ENCODE results near the gene CCDC68. TPM values are rescaled to one million over a fixed set of nuclear protein-coding genes. Genes with fewer than 3 reads are reported as not detected.

The CCDC68 gene
- total RNA-seq, 3 donors from 2014 or later (not counting 1 experiment from before 2014, with no cell fraction given) = not detected

DNA sequence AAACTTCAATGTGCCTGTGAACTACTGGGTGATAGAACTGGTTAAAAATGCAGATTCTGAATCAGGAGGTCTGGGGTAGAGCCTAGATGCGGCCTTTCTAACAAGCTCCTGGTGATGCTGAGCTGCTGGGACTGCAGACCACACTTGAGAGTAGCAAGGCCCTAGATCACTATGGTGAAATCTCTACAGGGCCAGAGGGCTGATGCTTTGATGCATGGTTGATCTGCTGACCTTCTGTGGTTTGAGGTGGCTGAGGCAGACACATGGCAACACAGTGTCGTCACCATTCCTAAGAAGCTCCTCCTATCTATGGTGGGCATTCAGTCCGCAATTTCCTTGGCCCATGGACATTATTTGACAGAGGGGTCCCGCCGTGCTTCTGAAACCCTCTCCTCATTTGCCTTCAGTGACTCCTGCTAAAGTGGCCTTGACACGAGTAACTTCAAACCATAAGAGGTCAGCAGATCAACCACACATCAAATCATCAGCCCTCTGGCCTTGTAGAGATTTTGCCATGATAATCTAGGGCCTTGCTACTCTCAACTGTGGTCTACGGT lies 19.8 kb downstream of the CCDC68 start:
- WGBS (ENCODE audit: insufficient coverage) = 72% methylated on average over 7 of the region's 7 CpGs
- peaks cover 0 to 5% of the 10 kb centered on the region in 2 donors for H3K4me1 Mint-ChIP-seq

DNA sequence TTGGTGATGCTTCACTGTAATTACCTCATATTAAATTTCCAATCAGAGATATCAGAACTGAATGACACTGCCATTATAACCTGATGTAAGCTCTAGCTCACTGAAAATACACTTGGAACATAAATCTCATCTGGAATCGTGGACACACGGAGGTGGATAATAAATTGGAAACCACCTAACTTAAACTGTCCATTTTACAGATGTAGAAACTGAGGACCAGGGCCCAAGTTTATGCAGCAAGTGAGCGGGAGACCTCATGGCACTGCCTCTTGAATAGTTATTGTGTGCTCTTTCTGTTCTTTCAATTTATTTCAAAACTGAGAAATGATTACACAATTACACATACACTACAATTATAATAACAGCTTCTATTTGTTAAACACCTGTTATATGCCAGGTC lies 20.8 kb downstream of the CCDC68 start:
- ATAC-seq (no peak), DNase-seq (no peak)
- no peaks in the 10 kb centered on the region for H3K36me3 Mint-ChIP-seq
- Histone ChIP-seq H3K4me3 (ENCODE audit: low read length) (no peak overlapping the region), H3K27me3 (ENCODE audit: control insufficient read depth, insufficient read depth, low read length) (no peaks in the 10 kb centered on the region), H3K36me3 (ENCODE audit: control insufficient read depth, insufficient read depth, low read length) (no peaks in the 10 kb centered on the region), H3K9me3 (ENCODE audit: control insufficient read depth, insufficient read depth, low read length) (no peaks in the 10 kb centered on the region), H3K27ac (ENCODE audit: low read length) (no peak overlapping the region), H3K4me1 (ENCODE audit: control insufficient read depth, insufficient read depth, low read length) (no peaks in the 10 kb centered on the region)
- H3K27ac Mint-ChIP-seq = no peak overlapping the region
- H3K9me3 Mint-ChIP-seq = no peaks in the 10 kb centered on the region
- no peak overlapping the region for H3K4me3 Mint-ChIP-seq
- intact Hi-C loops (cut with micrococcal nuclease) = no loop called here
- peaks cover 0 to 4% of the 10 kb centered on the region in 2 donors for H3K27me3 Mint-ChIP-seq (ENCODE audit: low read depth in 2 of 2)
- 86% methylated on average over 3 of the region's 3 CpGs for WGBS (ENCODE audit: insufficient coverage)
- H3K4me1 Mint-ChIP-seq = peaks cover 0 to 5% of the 10 kb centered on the region in 2 donors
- TF ChIP-seq, protein P1, sequence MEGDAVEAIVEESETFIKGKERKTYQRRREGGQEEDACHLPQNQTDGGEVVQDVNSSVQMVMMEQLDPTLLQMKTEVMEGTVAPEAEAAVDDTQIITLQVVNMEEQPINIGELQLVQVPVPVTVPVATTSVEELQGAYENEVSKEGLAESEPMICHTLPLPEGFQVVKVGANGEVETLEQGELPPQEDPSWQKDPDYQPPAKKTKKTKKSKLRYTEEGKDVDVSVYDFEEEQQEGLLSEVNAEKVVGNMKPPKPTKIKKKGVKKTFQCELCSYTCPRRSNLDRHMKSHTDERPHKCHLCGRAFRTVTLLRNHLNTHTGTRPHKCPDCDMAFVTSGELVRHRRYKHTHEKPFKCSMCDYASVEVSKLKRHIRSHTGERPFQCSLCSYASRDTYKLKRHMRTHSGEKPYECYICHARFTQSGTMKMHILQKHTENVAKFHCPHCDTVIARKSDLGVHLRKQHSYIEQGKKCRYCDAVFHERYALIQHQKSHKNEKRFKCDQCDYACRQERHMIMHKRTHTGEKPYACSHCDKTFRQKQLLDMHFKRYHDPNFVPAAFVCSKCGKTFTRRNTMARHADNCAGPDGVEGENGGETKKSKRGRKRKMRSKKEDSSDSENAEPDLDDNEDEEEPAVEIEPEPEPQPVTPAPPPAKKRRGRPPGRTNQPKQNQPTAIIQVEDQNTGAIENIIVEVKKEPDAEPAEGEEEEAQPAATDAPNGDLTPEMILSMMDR (IDR thresholded peaks at IDR 0.05) = no peak

More for the DNA sequence above, 19.8 kb downstream of the CCDC68 start:
- H3K4me1 ChIP-seq (ENCODE audit: control insufficient read depth, insufficient read depth, low read length) = no peaks in the 10 kb centered on the region
- no peaks in the 10 kb centered on the region for H3K36me3 ChIP-seq (ENCODE audit: control insufficient read depth, insufficient read depth, low read length)
- H3K27me3 ChIP-seq (ENCODE audit: control insufficient read depth, insufficient read depth, low read length) = no peaks in the 10 kb centered on the region
- H3K9me3 ChIP-seq (ENCODE audit: control insufficient read depth, insufficient read depth, low read length) = no peaks in the 10 kb centered on the region
- Mint-ChIP-seq H3K9me3 (no peaks in the 10 kb centered on the region), H3K4me3 (no peak overlapping the region), H3K27ac (peak overlapping the region in 1 of 2 donors; percentile 41), H3K36me3 (no peaks in the 10 kb centered on the region), H3K27me3 (ENCODE audit: low read depth in 2 of 2) (no peaks in the 10 kb centered on the region)
- TF ChIP-seq, protein P1 (IDR thresholded peaks at IDR 0.05) = no peak
- intact Hi-C loops (cut with micrococcal nuclease) = no loop called here
- no peak overlapping the region for H3K27ac ChIP-seq (ENCODE audit: low read length)
- peak in 1 of 3 donors; percentile 61 for ATAC-seq
- H3K4me3 ChIP-seq (ENCODE audit: low read length) = no peak overlapping the region
- no peak for DNase-seq

DNA sequence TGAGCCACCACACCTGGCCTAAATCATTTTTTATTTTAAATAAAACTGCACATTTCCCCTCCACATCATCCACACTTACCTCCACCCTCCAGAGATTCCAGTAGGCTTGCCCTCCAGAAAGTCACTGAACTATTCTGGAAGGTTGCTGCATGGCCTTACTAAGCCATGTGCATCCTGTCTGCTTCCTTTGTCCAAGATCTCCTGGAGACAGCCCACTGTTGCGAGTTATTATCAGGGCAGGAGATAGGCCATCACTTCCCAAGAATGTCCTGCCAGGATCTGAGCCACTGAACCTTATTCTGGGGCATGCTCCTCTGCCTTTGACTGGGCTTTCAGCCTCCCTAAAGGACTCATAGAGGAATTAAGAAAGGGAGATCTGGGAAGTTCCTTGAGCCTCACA lies 26.8 kb downstream of the CCDC68 start:
- Mint-ChIP-seq H3K9me3 (no peaks in the 10 kb centered on the region), H3K4me1 (no peaks in the 10 kb centered on the region), H3K36me3 (no peaks in the 10 kb centered on the region), H3K4me3 (no peak overlapping the region), H3K27ac (no peak overlapping the region), H3K27me3 (ENCODE audit: low read depth in 2 of 2) (peaks cover 0 to 7% of the 10 kb centered on the region in 2 donors)
- Histone ChIP-seq H3K27ac (ENCODE audit: low read length) (no peak overlapping the region), H3K27me3 (ENCODE audit: control insufficient read depth, insufficient read depth, low read length) (no peaks in the 10 kb centered on the region), H3K4me3 (ENCODE audit: low read length) (no peak overlapping the region), H3K9me3 (ENCODE audit: control insufficient read depth, insufficient read depth, low read length) (no peaks in the 10 kb centered on the region), H3K36me3 (ENCODE audit: control insufficient read depth, insufficient read depth, low read length) (no peaks in the 10 kb centered on the region), H3K4me1 (ENCODE audit: control insufficient read depth, insufficient read depth, low read length) (no peaks in the 10 kb centered on the region)
- TF ChIP-seq, protein P1 (IDR thresholded peaks at IDR 0.05) = no peak
- ATAC-seq (no peak), DNase-seq (no peak)
- 73% methylated on average over 1 of the region's 1 CpG for WGBS (ENCODE audit: insufficient coverage)
- intact Hi-C loops (cut with micrococcal nuclease) = no loop called here

DNA sequence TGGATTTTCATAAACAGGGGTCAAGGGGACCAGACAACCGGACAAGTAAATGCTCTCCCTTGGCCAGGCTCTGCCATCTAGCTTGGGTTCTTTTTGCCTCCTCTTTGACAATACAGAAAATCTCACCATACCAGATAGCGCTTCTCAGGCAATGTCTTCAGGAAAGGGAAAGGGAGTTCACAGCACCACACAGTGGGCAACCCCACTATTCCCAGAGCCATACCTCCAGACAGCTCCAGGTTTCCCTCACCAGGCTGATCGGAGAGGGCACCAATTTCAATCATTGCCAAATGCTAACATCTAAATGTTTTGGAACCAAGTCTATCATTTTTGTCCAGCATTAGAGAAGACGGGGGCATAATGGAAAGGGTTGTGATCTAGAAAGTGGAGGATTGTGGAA lies 28.1 kb downstream of the CCDC68 start:
- TF ChIP-seq, protein P1 (IDR thresholded peaks at IDR 0.05) = no peak
- Mint-ChIP-seq H3K9me3 (no peaks in the 10 kb centered on the region), H3K4me1 (no peaks in the 10 kb centered on the region), H3K4me3 (no peak overlapping the region), H3K27me3 (ENCODE audit: low read depth in 2 of 2) (peaks cover 0 to 7% of the 10 kb centered on the region in 2 donors), H3K36me3 (no peaks in the 10 kb centered on the region), H3K27ac (no peak overlapping the region)
- Histone ChIP-seq H3K9me3 (ENCODE audit: control insufficient read depth, insufficient read depth, low read length) (no peaks in the 10 kb centered on the region), H3K36me3 (ENCODE audit: control insufficient read depth, insufficient read depth, low read length) (no peaks in the 10 kb centered on the region), H3K4me3 (ENCODE audit: low read length) (no peak overlapping the region), H3K4me1 (ENCODE audit: control insufficient read depth, insufficient read depth, low read length) (no peaks in the 10 kb centered on the region), H3K27ac (ENCODE audit: low read length) (no peak overlapping the region), H3K27me3 (ENCODE audit: control insufficient read depth, insufficient read depth, low read length) (no peaks in the 10 kb centered on the region)
- no peak for DNase-seq
- intact Hi-C loops (cut with micrococcal nuclease) = no loop called here
- 96% methylated on average over 4 of the region's 4 CpGs for WGBS (ENCODE audit: insufficient coverage)
- no peak for ATAC-seq

Data from natural killer cell (primary cell).